Measurements from ENCODE around the gene ZNF311. TPM values are rescaled to one million over a fixed set of nuclear protein-coding genes. Genes with fewer than 3 reads are reported as not detected.
A peak's percentile ranks its signal among the peaks of the same experiment; 100 is the strongest.

The ZNF311 gene
- total RNA-seq, 3 donors from 2014 or later (not counting 1 experiment from before 2014, with no cell fraction given), result 0.23 to 0.29 (median 0.28) TPM

DNA sequence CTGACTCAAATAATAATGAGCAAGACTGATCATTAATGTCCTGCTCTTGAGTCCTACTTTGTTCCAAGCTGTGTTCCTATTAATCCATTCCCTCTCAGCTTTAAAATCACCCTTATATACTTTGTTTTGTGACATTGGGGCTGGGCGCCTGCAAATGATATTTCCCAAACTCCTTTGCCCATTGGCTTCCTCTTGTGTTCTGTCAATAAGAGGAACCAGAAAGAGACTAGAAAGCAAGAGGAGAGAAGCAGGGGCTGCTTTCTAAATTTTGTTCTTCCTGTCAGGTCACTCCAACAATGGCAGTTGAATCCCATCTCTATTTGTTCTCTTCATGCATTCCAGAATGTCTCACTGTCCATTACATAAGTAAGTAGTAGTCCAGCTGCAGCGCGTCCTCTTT lies 59.8 kb downstream of the ZNF311 start:
- H3K36me3 Mint-ChIP-seq, result peaks cover 8% of the 10 kb centered on the region
- peak overlapping the region in 1 of 2 donors; percentile 98 for H3K27ac Mint-ChIP-seq
- TF ChIP-seq, protein P1, sequence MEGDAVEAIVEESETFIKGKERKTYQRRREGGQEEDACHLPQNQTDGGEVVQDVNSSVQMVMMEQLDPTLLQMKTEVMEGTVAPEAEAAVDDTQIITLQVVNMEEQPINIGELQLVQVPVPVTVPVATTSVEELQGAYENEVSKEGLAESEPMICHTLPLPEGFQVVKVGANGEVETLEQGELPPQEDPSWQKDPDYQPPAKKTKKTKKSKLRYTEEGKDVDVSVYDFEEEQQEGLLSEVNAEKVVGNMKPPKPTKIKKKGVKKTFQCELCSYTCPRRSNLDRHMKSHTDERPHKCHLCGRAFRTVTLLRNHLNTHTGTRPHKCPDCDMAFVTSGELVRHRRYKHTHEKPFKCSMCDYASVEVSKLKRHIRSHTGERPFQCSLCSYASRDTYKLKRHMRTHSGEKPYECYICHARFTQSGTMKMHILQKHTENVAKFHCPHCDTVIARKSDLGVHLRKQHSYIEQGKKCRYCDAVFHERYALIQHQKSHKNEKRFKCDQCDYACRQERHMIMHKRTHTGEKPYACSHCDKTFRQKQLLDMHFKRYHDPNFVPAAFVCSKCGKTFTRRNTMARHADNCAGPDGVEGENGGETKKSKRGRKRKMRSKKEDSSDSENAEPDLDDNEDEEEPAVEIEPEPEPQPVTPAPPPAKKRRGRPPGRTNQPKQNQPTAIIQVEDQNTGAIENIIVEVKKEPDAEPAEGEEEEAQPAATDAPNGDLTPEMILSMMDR (IDR thresholded peaks at IDR 0.05), result no peak
- no peaks in the 10 kb centered on the region for H3K9me3 ChIP-seq (ENCODE audit: control insufficient read depth, insufficient read depth, low read length)
- intact Hi-C loops (cut with micrococcal nuclease), result no loop called here
- DNase-seq (no peak), ATAC-seq (no peak)
- WGBS (ENCODE audit: insufficient coverage), result 84% methylated on average over 3 of the region's 3 CpGs
- peaks cover 0 to 7% of the 10 kb centered on the region in 2 donors for H3K27me3 Mint-ChIP-seq (ENCODE audit: low read depth in 2 of 2)
- no peaks in the 10 kb centered on the region for H3K27me3 ChIP-seq (ENCODE audit: control insufficient read depth, insufficient read depth, low read length)
- H3K4me3 Mint-ChIP-seq, result peak overlapping the region; percentile 11
- no peaks in the 10 kb centered on the region for H3K9me3 Mint-ChIP-seq
- no peak overlapping the region for H3K27ac ChIP-seq (ENCODE audit: low read length)
- H3K4me3 ChIP-seq (ENCODE audit: low read length), result no peak overlapping the region
- no peaks in the 10 kb centered on the region for H3K36me3 ChIP-seq (ENCODE audit: control insufficient read depth, insufficient read depth, low read length)
- peaks cover 30% of the 10 kb centered on the region for H3K4me1 ChIP-seq (ENCODE audit: control insufficient read depth, insufficient read depth, low read length)
- H3K4me1 Mint-ChIP-seq, result peaks cover 41 to 43% of the 10 kb centered on the region in 2 donors

Other genes with a start within 250 kb of the ZNF311 start
- gene TRIM27, start 81.3 kb downstream of the ZNF311 start, total RNA-seq, result 10 to 100 TPM; 19.3 to 33.6 (median 25.1) TPM
- not detected for gene OR2W1, start 39.9 kb upstream of the ZNF311 start, total RNA-seq
- not detected for gene OR2B3, start 82.0 kb upstream of the ZNF311 start, total RNA-seq
- gene OR2J1, start 94.2 kb upstream of the ZNF311 start, total RNA-seq, result not detected
- gene OR2J3, start 102.7 kb upstream of the ZNF311 start, total RNA-seq, result not detected
- gene OR2J2, start 165.6 kb upstream of the ZNF311 start, total RNA-seq, result not detected

All from natural killer cell (primary cell).